NCI-H2081 (cell line): ENCODE data around the gene NELL2.
"Not testable (repeated sequence)": the region's sequence is repeated elsewhere in the genome, so short reads cannot be mapped to it uniquely, and the experiment has no call there.

Experiments
- DNase-seq, 2 experiments: peaks; one replicate each; lab custom pipeline; 2025; lab: John Stamatoyannopoulos, UW

Gene NELL2

DNA sequence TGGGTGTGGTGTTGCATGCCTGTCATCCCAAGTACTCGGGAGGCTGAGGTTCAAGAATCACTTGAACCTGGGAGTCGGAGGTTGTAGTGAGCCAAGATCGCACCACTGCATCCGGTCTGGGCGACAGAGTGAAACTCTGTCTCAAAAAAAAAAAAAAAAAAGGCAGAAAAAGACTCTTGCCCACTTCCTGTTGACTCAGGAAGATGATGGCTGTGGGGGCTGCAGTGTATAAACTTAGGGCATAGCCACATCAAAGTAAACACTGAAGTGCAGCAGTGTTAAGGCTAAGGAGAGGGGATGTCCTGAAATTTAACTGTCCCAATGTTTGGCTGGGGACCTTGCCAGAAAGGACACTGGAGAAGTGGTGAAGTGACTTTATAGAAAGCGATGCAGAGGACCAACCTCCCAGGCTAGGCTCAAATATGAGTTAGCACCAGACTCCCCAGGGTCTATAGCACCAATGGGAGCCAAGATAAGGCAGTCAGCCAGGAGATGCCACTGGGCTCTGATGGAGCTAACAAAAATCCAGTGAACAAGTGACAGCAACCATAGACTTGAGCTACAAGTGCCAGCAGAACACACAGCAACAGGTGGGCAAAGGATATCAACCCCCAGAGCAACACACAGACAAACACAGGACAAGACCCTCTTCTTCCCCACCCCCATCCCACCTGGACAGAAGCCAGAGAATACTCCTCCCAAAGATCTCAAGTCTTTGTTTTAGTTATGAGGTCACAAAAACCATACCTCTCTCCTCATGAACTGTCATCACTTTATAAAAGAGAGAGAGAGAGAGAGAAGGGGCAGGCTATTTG lies 28.0 kb downstream of the NELL2 start:
- DNase-seq, result no peak

DNA sequence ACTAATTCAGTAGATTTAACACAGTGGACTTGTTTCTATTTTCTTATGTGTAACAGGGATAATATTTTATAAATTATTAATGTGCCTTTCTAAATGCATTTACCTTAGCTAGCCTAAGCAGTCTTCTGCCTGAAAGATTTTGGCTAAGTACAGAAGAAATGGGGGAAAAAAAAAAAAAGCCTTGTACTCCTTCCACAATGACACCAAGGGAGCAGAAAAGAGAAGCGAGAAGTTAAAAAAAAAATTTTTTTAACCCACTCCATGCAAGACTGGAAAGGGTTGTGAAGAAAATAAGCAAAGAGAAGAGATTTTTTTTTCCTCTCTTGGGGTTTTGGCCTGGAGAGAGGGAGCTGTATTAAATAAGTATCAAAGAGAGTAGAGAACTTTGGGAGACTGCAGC lies 28.7 kb downstream of the NELL2 start:
- DNase-seq, result no peak

GRCh38 chr12:44846826-44847225 lies 29.3 kb downstream of the NELL2 start:
- no peak for DNase-seq

DNA sequence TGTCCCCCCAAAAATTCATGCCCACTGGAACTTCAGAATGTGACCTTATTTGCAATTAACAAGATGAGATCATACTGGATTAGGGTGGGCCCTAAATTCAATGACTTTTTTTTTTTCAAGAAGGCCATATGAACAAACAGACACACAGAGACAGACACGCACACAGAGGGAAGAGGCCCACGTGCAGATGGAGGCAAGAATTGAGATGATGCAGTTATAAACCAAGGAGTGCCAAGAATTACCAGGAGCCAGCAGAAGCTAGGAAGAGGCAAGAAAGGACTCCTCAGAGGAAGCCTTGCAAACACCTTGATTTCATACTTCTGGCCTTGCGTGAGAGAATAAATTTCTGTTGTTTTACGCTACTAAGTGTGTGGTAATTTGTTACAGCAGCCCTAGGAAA lies 33.4 kb downstream of the NELL2 start:
- no peak for DNase-seq

DNA sequence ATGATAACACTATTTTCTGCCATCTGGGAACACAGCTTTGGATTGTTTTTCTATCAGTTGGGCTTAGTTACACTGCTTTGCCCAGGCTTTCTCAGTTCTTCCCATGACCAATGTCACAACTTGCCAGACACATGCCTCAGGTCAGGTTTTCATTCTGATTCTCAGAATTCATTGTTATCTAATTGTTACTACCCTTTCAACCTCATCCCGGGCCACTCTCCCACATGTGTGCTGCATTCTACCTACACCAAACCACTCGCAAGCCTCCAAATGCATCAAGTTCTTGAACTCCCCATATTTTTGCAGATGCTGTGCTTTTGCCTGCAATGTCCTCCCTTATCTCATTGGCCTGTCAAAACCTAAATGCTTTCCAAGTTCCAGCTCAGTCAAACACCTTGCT lies 36.3 kb downstream of the NELL2 start:
- no peak for DNase-seq

- DNase-seq, result no peak
Observed at GRCh38 chr12:44837114-44837755, 38.9 kb downstream of the NELL2 start.

- peak; percentile 40 to 88 for DNase-seq
Observed at GRCh38 chr12:44835641-44836379, 40.3 kb downstream of the NELL2 start.

DNA sequence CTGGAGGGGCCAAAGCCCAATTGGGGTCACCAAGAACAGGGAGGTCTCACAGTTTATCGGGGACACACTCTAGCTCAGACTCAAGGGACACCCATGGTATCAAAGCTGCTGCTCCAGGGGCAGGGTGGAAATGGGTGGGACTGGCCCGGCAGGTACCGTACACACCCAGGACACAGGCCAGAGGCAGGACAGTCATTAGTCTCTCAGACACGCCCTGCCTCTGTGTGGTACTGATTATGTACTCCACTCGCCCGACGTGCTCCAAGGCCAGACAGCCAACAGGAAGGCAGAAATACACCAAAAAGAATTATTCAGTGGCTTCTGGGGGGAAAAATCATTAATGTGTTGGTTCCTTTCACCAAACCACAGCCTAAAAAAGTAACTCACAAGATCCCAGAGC lies 41.1 kb downstream of the NELL2 start:
- DNase-seq, result not testable (repeated sequence)

- no peak for DNase-seq
Observed at GRCh38 chr12:44833561-44833960, 42.6 kb downstream of the NELL2 start.

- no peak for DNase-seq
Observed at GRCh38 chr12:44830566-44831055, 45.5 kb downstream of the NELL2 start.

DNA sequence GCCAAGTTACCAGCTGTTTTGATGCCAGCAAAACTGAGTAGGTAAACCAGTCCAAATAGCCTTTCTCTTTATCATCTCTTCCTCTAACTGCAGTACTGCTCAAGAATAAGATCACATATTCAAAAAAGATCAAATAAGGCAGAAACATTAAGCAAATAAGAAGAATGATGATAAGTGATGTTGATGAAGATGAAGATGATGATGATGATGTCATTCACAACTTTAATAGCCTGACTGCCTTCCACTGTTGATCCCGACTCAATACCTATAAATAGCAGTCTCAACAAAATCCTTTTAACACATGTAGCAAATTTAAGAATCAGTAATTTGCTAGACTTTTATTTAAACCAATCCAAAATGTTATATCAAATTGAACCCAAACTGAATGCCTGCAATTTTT lies 47.1 kb downstream of the NELL2 start:
- DNase-seq, result no peak

DNA sequence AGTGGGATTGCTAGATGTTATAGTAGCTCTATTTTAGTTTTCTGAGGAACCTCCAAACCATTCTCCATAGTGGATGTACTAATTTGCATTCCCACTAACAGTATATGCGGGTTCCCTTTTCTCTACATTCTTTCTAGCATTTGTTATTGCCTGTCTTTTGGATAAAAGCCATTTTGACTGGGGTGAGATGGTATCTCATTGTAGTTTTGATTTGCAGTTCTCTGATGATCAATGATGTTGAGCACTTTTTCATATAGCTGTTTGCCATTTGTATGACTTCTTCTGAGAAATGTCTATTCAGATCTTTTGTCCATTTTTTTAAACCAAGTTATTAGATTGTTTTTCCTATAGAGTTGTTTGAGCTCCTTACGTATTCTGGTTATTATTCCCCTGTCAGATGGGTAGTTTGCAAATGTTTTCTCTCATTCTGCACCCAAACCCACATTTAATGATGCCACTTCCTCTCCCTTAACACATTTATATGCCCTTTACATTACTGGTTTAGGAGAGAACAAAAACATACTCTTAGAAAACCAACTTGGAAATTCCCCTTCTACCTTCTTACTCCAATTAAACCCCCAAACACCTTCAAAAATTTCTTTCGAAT lies 48.2 kb downstream of the NELL2 start:
- no peak for DNase-seq

- not testable (repeated sequence) for DNase-seq
Observed at GRCh38 chr12:44821702-44822101, 54.4 kb downstream of the NELL2 start.

DNA sequence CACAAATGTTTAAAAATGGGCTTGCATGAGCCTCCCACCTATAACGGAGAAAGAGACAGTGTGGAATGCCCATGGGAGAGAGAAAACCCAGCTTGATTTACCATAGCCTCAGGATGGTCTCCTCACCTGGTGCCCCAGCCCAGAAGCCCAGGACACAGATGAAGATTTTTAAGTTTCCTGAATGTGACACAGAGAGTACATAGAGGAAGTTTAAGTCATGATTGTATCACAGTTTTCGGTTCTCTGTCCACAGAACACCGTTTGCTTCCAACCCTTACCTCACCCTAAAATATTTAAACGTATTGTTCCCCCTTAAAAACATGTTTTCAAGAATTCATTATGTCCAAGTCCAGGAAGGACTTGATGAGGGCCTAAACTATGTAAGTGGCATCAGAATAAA lies 56.2 kb downstream of the NELL2 start:
- DNase-seq, result no peak

- no peak for DNase-seq
Observed at GRCh38 chr12:44817687-44818086, 58.4 kb downstream of the NELL2 start.

- no peak for DNase-seq
Observed at GRCh38 chr12:44816446-44817017, 59.6 kb downstream of the NELL2 start.

- DNase-seq, result peak in 1 of 2 experiments; percentile 18
Observed at GRCh38 chr12:44812062-44812461, 64.1 kb downstream of the NELL2 start.

DNA sequence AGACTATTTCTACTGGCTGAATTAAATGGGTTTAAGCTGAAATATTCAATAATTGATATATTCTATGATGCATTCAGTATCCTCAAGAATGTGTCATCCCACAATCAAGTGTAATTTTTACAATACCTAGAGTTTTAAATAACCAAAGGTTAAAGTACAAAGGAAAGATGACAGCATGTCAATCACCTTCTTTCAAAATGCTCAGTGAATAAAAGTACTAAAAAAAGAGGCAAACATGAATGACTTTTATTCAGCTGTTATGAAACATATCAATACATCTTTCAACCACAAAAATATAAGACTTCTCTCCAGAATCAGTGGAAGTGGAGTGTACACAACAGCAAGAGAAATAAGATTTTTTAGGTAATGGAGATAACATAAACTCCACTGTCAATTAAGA lies 72.0 kb downstream of the NELL2 start:
- DNase-seq, result no peak

GRCh38 chr12:44795970-44796369 lies 80.1 kb downstream of the NELL2 start:
- no peak for DNase-seq

GRCh38 chr12:44788731-44789130 lies 87.4 kb downstream of the NELL2 start:
- no peak for DNase-seq

GRCh38 chr12:44780221-44780790 lies 95.8 kb downstream of the NELL2 start:
- no peak for DNase-seq

GRCh38 chr12:44779766-44780165 lies 96.3 kb downstream of the NELL2 start:
- no peak for DNase-seq
